HL-60 (cell line): ENCODE results near the gene YDJC.
"Not testable (repeated sequence)": the region's sequence is repeated elsewhere in the genome, so short reads cannot be mapped to it uniquely, and the experiment has no call there.

Source experiments
- DNase-seq, 2 experiments: peaks; one replicate each; pipeline ENCODE4 v3.0.0-alpha.2; 2010 to 2020; ENCODE audit warnings: low read depth in 1 of 2, low spot score in 1 of 2
- H3K27ac ChIP-seq: fragments of 250-450 bp; sonication (Bioruptor Pico); replicated peaks from 2 replicates; pipeline ENCODE4 v1.5.1; 2020; ENCODE audit warnings: mild to moderate bottlenecking, moderate library complexity
- H3K27me3 ChIP-seq: fragments of 250-450 bp; sonication (Bioruptor Pico); 2 replicates; pipeline ENCODE4 v1.5.1; 2021; ENCODE audit warnings: mild to moderate bottlenecking, moderate library complexity; ENCODE audit not compliant: insufficient read depth, poor library complexity, severe bottlenecking
- H3K4me3 ChIP-seq: replicated peaks from 2 replicates; pipeline ENCODE4 v1.5.1; 2011; ENCODE audit warnings: mild to moderate bottlenecking, control low read depth, low read length; ENCODE audit not compliant: insufficient read depth
- GABPA ChIP-seq: IDR thresholded peaks from 2 replicates; pipeline ENCODE4 v1.6.1; 2012; ENCODE audit warnings: low read depth
- POLR2AphosphoS5 ChIP-seq: IDR thresholded peaks from 2 replicates; pipeline ENCODE4 v1.6.1; 2012; ENCODE audit warnings: low read depth
- SPI1 ChIP-seq: IDR thresholded peaks from 2 replicates; pipeline ENCODE4 v1.6.1; 2012; ENCODE audit warnings: low read depth, mild to moderate bottlenecking, borderline replicate concordance
- microRNA-seq: library from miRNA; unstranded; fragments of <30 nt; microRNA quantifications from one replicate; pipeline ENCODE4, GENCODE V29; 2018
- TF ChIP-seq, protein P1 (sequence below): IDR thresholded peaks from 2 replicates; pipeline ENCODE4 v1.6.1; 2012; ENCODE audit warnings: low read depth; ENCODE audit not compliant: insufficient replicate concordance
- TF ChIP-seq, protein P2 (sequence below): IDR thresholded peaks from one replicate; pipeline ENCODE4 v1.5.1; 2011; ENCODE audit warnings: low read length, control low read depth, inconsistent platforms; ENCODE audit not compliant: insufficient read depth

The YDJC gene

DNA sequence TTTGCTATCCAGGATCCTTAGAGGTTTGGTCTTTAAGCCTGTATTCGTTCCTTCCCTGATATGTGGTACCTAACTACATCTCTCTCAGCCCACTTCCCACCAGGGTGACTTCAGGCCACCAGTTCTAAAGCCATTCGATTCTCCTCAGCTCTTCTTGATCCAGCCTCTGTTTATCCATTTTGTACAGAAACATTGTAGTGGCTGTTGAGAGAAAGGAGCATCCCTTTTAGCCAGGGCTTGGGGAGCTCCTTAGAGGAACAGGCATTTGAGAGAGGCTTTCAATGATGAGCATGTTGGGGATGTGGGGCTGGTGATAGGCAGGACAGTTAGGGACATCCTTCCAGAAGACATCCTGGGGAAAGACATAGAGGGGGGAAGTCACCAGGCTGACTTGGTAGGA, 44.4 kb downstream of the YDJC start:
- no peak for DNase-seq
- no peak overlapping the region for H3K27ac ChIP-seq
- H3K4me3 ChIP-seq: no peak overlapping the region
- no peaks in the 10 kb centered on the region for H3K27me3 ChIP-seq
- no peak for TF ChIP-seq POLR2AphosphoS5
- TF ChIP-seq, protein P1, sequence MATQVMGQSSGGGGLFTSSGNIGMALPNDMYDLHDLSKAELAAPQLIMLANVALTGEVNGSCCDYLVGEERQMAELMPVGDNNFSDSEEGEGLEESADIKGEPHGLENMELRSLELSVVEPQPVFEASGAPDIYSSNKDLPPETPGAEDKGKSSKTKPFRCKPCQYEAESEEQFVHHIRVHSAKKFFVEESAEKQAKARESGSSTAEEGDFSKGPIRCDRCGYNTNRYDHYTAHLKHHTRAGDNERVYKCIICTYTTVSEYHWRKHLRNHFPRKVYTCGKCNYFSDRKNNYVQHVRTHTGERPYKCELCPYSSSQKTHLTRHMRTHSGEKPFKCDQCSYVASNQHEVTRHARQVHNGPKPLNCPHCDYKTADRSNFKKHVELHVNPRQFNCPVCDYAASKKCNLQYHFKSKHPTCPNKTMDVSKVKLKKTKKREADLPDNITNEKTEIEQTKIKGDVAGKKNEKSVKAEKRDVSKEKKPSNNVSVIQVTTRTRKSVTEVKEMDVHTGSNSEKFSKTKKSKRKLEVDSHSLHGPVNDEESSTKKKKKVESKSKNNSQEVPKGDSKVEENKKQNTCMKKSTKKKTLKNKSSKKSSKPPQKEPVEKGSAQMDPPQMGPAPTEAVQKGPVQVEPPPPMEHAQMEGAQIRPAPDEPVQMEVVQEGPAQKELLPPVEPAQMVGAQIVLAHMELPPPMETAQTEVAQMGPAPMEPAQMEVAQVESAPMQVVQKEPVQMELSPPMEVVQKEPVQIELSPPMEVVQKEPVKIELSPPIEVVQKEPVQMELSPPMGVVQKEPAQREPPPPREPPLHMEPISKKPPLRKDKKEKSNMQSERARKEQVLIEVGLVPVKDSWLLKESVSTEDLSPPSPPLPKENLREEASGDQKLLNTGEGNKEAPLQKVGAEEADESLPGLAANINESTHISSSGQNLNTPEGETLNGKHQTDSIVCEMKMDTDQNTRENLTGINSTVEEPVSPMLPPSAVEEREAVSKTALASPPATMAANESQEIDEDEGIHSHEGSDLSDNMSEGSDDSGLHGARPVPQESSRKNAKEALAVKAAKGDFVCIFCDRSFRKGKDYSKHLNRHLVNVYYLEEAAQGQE: no peak
- TF ChIP-seq GABPA: no peak
- TF ChIP-seq, protein P2, sequence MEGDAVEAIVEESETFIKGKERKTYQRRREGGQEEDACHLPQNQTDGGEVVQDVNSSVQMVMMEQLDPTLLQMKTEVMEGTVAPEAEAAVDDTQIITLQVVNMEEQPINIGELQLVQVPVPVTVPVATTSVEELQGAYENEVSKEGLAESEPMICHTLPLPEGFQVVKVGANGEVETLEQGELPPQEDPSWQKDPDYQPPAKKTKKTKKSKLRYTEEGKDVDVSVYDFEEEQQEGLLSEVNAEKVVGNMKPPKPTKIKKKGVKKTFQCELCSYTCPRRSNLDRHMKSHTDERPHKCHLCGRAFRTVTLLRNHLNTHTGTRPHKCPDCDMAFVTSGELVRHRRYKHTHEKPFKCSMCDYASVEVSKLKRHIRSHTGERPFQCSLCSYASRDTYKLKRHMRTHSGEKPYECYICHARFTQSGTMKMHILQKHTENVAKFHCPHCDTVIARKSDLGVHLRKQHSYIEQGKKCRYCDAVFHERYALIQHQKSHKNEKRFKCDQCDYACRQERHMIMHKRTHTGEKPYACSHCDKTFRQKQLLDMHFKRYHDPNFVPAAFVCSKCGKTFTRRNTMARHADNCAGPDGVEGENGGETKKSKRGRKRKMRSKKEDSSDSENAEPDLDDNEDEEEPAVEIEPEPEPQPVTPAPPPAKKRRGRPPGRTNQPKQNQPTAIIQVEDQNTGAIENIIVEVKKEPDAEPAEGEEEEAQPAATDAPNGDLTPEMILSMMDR: no peak
- no peak for TF ChIP-seq SPI1

GRCh38 chr22:21582801-21583740, 46.8 kb downstream of the YDJC start:
- no peak overlapping the region for H3K27ac ChIP-seq
- H3K4me3 ChIP-seq: no peak overlapping the region
- DNase-seq: no peak
- TF ChIP-seq GABPA: no peak
- no peaks in the 10 kb centered on the region for H3K27me3 ChIP-seq

DNA sequence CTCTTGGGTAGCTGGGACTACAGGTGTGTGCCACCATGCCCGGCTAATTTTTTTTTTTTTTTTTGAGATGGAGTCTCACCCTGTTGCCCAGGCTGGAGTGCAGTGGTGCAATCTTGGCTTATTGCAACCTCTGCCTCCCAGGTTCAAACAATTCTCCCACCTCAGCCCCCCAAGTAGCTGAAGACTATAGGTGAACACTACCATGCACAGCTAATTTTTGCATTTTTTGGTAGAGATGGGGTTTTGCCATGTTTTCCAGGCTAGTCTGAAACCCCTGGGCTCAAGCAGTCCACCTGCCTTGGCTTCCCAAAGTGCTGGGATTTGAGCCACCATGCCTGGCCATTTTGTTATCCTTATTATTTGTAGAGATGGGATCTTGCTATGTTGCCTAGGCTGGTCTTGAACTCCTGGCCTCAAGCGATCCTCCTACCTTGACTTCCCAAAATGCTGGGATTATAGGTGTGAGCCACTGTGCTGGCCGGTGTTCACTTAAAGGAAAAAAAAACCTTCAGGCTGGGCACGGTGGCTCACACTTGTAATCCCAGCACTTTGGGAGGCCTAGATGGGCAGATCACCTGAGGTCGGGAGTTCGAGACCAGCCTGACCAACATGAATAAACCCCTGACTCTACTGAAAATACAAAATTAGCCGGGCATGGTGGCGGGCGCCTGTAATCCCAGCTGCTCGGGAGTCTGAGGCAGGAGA, 48.7 kb downstream of the YDJC start:
- H3K27me3 ChIP-seq, DNase-seq, H3K27ac ChIP-seq, H3K4me3 ChIP-seq: not testable (repeated sequence)

- H3K27ac ChIP-seq, H3K27me3 ChIP-seq, DNase-seq, H3K4me3 ChIP-seq: not testable (repeated sequence)
Observed at GRCh38 chr22:21580623-21581007, 49.2 kb downstream of the YDJC start.

- TF ChIP-seq, protein P1: no peak
- TF ChIP-seq GABPA (no peak), SPI1 (no peak), POLR2AphosphoS5 (no peak)
- TF ChIP-seq, protein P2: no peak
- no peak overlapping the region for H3K27ac ChIP-seq
- no peaks in the 10 kb centered on the region for H3K27me3 ChIP-seq
- DNase-seq: no peak
- no peak overlapping the region for H3K4me3 ChIP-seq
Observed at GRCh38 chr22:21579474-21579851, 50.4 kb downstream of the YDJC start.

Small RNA genes lying within 50 kb of the gene (microRNA-seq; reads per million reads assigned to microRNA genes)
- gene MIR130B: 14,460 reads per million, percentile 98 among the genes with 10 or more reads in this experiment
- 322 reads per million, percentile 81 among the genes with 10 or more reads in this experiment for gene MIR301B
